PC-3 (cell line): Measurements from ENCODE around the gene ZNF281.

Experiments used
- CTCF ChIP-seq: fragments of 300-600 bp; sonication (generic); conservative IDR thresholded peaks from 2 replicates; pipeline ENCODE4 v1.5.1; 2017; ENCODE audit warnings: antibody characterized with exemption, low read depth, mild to moderate bottlenecking, low read length
- EZH2phosphoT487 ChIP-seq: fragments of 300-600 bp; sonication (generic); IDR thresholded peaks from 2 replicates; pipeline ENCODE4 v1.6.1; 2018; ENCODE audit warnings: mild to moderate bottlenecking, antibody characterized with exemption, low read length, borderline replicate concordance

GRCh38 chr1:200355801-200356200, 54.0 kb downstream of the ZNF281 start:
- TF ChIP-seq CTCF (no peak), EZH2phosphoT487 (no peak)
